GM21723 (cell line): ENCODE results near the gene CCL24.
"Not testable (repeated sequence)": the region's sequence is repeated elsewhere in the genome, so short reads cannot be mapped to it uniquely, and the experiment has no call there.

ENCODE experiments used
- ATAC-seq: cut with Tn5 transposase; IDR thresholded peaks from one replicate; pipeline ENCODE4 v1.9.1; 2021; ENCODE audit warnings: mild to moderate bottlenecking, moderate library complexity; ENCODE audit not compliant: unreplicated experiment

CCL24 gene

GRCh38 chr7:75813781-75814236, at the start of gene CCL24:
TSS of gene CCL24 (minus strand) at chr7:75813806. CDS start at chr7:75813715, 91 bp downstream.
- no peak for ATAC-seq

GRCh38 chr7:75861636-75862035, 48.0 kb upstream of the CCL24 start:
- no peak for ATAC-seq

- ATAC-seq = no peak
Measured at GRCh38 chr7:75858410-75858809, 44.8 kb upstream of the CCL24 start.

GRCh38 chr7:75856536-75856935, 42.9 kb upstream of the CCL24 start:
- no peak for ATAC-seq

GRCh38 chr7:75854813-75855345, 41.3 kb upstream of the CCL24 start:
- ATAC-seq = not testable (repeated sequence)

- no peak for ATAC-seq
Measured at GRCh38 chr7:75854233-75854632, 40.6 kb upstream of the CCL24 start.

GRCh38 chr7:75850235-75850634, 36.6 kb upstream of the CCL24 start:
- ATAC-seq = no peak

GRCh38 chr7:75849573-75849972, 36.0 kb upstream of the CCL24 start:
- ATAC-seq = no peak

- ATAC-seq = no peak
Measured at GRCh38 chr7:75847707-75848106, 34.1 kb upstream of the CCL24 start.

- ATAC-seq = not testable (repeated sequence)
Measured at GRCh38 chr7:75845132-75845531, 31.5 kb upstream of the CCL24 start.

- no peak for ATAC-seq
Measured at GRCh38 chr7:75844158-75844557, 30.6 kb upstream of the CCL24 start.

- ATAC-seq = no peak
Measured at GRCh38 chr7:75843613-75844116, 30.1 kb upstream of the CCL24 start.

- ATAC-seq = peak; percentile 91
Measured at GRCh38 chr7:75842836-75843446, 29.3 kb upstream of the CCL24 start.

- ATAC-seq = no peak
Measured at GRCh38 chr7:75840029-75840428, 26.4 kb upstream of the CCL24 start.

- not testable (repeated sequence) for ATAC-seq
Measured at GRCh38 chr7:75838281-75838930, 24.8 kb upstream of the CCL24 start.

GRCh38 chr7:75836798-75837197, 23.2 kb upstream of the CCL24 start:
- ATAC-seq = no peak

- no peak for ATAC-seq
Measured at GRCh38 chr7:75835688-75836285, 22.2 kb upstream of the CCL24 start.

GRCh38 chr7:75833662-75834061, 20.1 kb upstream of the CCL24 start:
- not testable (repeated sequence) for ATAC-seq

- no peak for ATAC-seq
Measured at GRCh38 chr7:75830978-75831377, 17.4 kb upstream of the CCL24 start.

- ATAC-seq = not testable (repeated sequence)
Measured at GRCh38 chr7:75829656-75830055, 16.1 kb upstream of the CCL24 start.

GRCh38 chr7:75823198-75823910, 9.7 kb upstream of the CCL24 start:
- no peak for ATAC-seq
